Gastrocnemius medialis (tissue), 4 donors: ENCODE results near the gene CCRL2. TPM values are rescaled to one million over a fixed set of nuclear protein-coding genes. Genes with fewer than 3 reads are reported as not detected.

ENCODE experiments used
- ATAC-seq, 2 donors: fragments of 150-250 bp; one replicate each; pipeline ENCODE4 v1.9.1; 2016
- DNase-seq, 2 donors: peaks; one replicate each; pipeline ENCODE4 v3.0.0-alpha.2; 2019
- H3K27ac ChIP-seq, 4 donors: fragments of 200-600 bp; sonication (generic); 1 replicate in 1 of 4; 2 replicates in 3 of 4; pipeline ENCODE4 v1.5.1; 2016 to 2018; ENCODE audit warnings: mild to moderate bottlenecking in 2 of 4, moderate library complexity in 1 of 4
- H3K27me3 ChIP-seq, 3 donors: fragments of 200-600 bp; sonication (generic) in 2 of 3; 1 replicate in 1 of 3; 2 replicates in 2 of 3; pipeline versions ENCODE4 v1.5.1 to v1.6.0; 2016 to 2019; ENCODE audit warnings: mild to moderate bottlenecking in 1 of 3, moderate library complexity in 1 of 3
- H3K36me3 ChIP-seq, 2 donors: fragments of 200-600 bp; sonication (generic) in 1 of 2; one replicate each; pipeline ENCODE4 v1.5.1; 2017 to 2018
- H3K4me1 ChIP-seq, 2 donors: fragments of 200-600 bp; sonication (generic) in 1 of 2; one replicate each; pipeline ENCODE4 v1.5.1; 2016 to 2017; ENCODE audit warnings: mild to moderate bottlenecking in 2 of 2
- H3K4me3 ChIP-seq, 4 donors: fragments of 200-600 bp; sonication (generic) in 3 of 4; 1 replicate in 1 of 4; 2 replicates in 3 of 4; pipeline ENCODE4 v1.5.1; 2016 to 2019; ENCODE audit warnings: mild to moderate bottlenecking in 2 of 4
- H3K9me3 ChIP-seq, 3 donors: fragments of 200-600 bp; sonication (generic) in 2 of 3; 1 replicate in 1 of 3; 2 replicates in 2 of 3; pipeline ENCODE4 v1.5.1; 2016 to 2019
- POLR2A ChIP-seq, 2 donors: fragments of 450-650 bp; IDR thresholded peaks; one replicate each; pipeline ENCODE4 v1.6.1; 2017; ENCODE audit warnings: antibody characterized with exemption in 2 of 2, mild to moderate bottlenecking in 2 of 2, moderate library complexity in 2 of 2
- in situ Hi-C, 4 donors: fragments of 200-750 bp; cut with MboI; loops; one replicate each; pipeline versions ENCODE4 v1.15.0 to v1.8.0; 2017; ENCODE audit warnings: low sequenced_read_pairs in 4 of 4
- intact Hi-C: fragments of 100-400 bp; cut with DNase I; formaldehyde crosslinking; loops from one replicate; pipeline ENCODE4 v1.15.1; 2023; ENCODE audit warnings: low total_unique reads
- total RNA-seq, 4 donors: library from RNA; depleted of rRNA; stranded (reverse); fragments of >200 nt; gene quantifications; one replicate each; pipeline versions ENCODE4 v1.1.0 to v1.2.3, GENCODE V29; 2016
- TF ChIP-seq, protein P1 (sequence below), 5 experiments: fragments of 450-650 bp in 3 of 5; fragments of 200-600 bp in 2 of 5; sonication (generic) in 2 of 5; IDR thresholded peaks in 4 of 5; conservative IDR thresholded peaks in 1 of 5; 1 replicate in 4 of 5; 2 replicates in 1 of 5; pipeline ENCODE4 v1.5.1; 2016 to 2019; ENCODE audit warnings: antibody characterized with exemption in 5 of 5, mild to moderate bottlenecking in 3 of 5, moderate library complexity in 3 of 5

CCRL2 gene
- total RNA-seq, 4 donors from 2014 or later = 0.29 to 2.5 (median 1.7) TPM

DNA sequence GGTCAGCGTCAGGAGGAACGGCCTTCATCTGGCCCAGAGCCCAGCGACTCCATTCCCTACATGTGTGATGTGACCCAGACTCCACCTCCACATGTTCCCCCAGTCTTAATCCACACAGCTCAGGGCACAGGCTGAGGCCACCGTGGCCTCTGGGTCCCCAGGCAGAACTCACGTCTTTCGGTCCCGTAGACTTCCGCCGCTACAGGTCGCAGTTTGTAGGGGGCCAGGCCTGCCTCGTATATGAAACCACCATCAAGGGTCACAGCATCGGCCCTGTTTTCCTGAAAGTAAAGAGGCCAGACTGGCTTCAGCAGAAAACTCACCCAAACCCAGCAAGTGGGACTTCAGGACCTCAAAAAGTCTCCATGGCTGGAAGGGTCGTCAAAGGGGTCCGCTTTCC is 49.1 kb downstream of the CCRL2 start:
- in situ Hi-C loops = no loop called here
- ATAC-seq (no peak), DNase-seq (no peak)
- H3K4me3 ChIP-seq = no peak overlapping the region
- TF ChIP-seq, protein P1, sequence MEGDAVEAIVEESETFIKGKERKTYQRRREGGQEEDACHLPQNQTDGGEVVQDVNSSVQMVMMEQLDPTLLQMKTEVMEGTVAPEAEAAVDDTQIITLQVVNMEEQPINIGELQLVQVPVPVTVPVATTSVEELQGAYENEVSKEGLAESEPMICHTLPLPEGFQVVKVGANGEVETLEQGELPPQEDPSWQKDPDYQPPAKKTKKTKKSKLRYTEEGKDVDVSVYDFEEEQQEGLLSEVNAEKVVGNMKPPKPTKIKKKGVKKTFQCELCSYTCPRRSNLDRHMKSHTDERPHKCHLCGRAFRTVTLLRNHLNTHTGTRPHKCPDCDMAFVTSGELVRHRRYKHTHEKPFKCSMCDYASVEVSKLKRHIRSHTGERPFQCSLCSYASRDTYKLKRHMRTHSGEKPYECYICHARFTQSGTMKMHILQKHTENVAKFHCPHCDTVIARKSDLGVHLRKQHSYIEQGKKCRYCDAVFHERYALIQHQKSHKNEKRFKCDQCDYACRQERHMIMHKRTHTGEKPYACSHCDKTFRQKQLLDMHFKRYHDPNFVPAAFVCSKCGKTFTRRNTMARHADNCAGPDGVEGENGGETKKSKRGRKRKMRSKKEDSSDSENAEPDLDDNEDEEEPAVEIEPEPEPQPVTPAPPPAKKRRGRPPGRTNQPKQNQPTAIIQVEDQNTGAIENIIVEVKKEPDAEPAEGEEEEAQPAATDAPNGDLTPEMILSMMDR (IDR thresholded peaks at IDR 0.05 in 4 of 5, conservative IDR thresholded peaks at IDR 0.05 in 1 of 5) = no peak
- no peak for TF ChIP-seq POLR2A (IDR thresholded peaks at IDR 0.05)
- intact Hi-C loops = no loop called here
- no peak overlapping the region for H3K27ac ChIP-seq
- no peaks in the 10 kb centered on the region for H3K4me1 ChIP-seq
- no peaks in the 10 kb centered on the region for H3K36me3 ChIP-seq
- no peaks in the 10 kb centered on the region for H3K9me3 ChIP-seq
- no peaks in the 10 kb centered on the region for H3K27me3 ChIP-seq

Other genes with a start within 250 kb of the CCRL2 start
- gene CCR1, start 198.9 kb upstream of the CCRL2 start, total RNA-seq = 1 to 10 TPM in 3 of 4 donors, under 1 TPM in 1; 0.53 to 2.3 (median 1.9) TPM
- not detected for gene CCR3, start 164.8 kb upstream of the CCRL2 start, total RNA-seq
- gene CCR2, start 53.1 kb upstream of the CCRL2 start, total RNA-seq = 1 to 10 TPM in 1 of 4 donors, under 1 TPM in 3; 0.15 to 1.4 (median 0.80) TPM
- gene CCR5, start 36.3 kb upstream of the CCRL2 start, total RNA-seq = under 1 TPM in 3 of 4 donors, not detected in 1; 0.07 to 0.20 (median 0.10) TPM
- 1 to 10 TPM in 2 of 4 donors, under 1 TPM in 2; 0.62 to 5.1 (median 1.1) TPM for gene LTF, start 57.6 kb downstream of the CCRL2 start, total RNA-seq
- not detected for gene RTP3, start 90.7 kb downstream of the CCRL2 start, total RNA-seq
- 100 to 1,000 TPM in 1 of 4 donors, 10 to 100 TPM in 3; 72.7 to 103 (median 92.1) TPM for gene LRRC2, start 159.0 kb downstream of the CCRL2 start, total RNA-seq
- under 1 TPM in 1 of 4 donors, not detected in 3; 0.18 TPM for gene FAM240A, start 205.3 kb downstream of the CCRL2 start, total RNA-seq